Measurements from ENCODE around the gene RECQL5. TPM values are rescaled to one million over a fixed set of nuclear protein-coding genes. Genes with fewer than 3 reads are reported as not detected.

Gene RECQL5
- total and polyA plus RNA-seq, 2 experiments from 2014 or later, result 23.1 to 44.4 TPM

DNA sequence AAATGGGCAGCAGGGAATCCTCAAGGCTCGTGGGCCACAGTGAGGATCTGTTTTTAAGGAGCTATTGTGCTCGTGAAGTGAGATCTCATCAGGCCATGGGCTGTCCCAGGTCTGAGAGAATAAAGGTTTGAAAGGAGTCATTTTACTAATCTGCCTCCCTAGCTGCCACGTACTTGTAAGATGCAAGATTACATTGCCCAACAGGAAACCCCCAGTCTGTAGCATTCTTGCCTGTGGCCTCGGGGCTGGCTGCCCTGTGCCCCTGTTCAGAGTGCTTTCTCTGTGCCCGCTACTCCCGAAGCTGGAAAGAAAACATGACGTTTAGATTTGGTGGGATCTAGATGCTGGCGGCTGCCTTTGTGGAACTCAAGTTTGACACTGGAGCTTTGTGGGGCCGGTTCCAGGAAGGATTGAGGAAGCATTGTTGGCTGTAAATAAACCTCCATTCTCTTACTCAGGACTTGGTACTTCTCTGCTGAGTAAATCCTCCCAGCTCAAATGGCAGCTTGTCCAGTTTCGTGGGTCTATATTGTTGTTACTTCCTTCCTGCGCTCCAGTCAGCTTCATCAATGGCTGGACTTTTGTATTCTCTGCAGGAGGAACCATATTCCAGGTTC is 21.4 kb upstream of the RECQL5 start:
- Histone ChIP-seq H3K9me3 (ENCODE audit: low read depth) (no peaks in the 10 kb centered on the region), H3K27me3 (no peaks in the 10 kb centered on the region), H3K4me1 (ENCODE audit: insufficient read depth) (peaks cover 18% of the 10 kb centered on the region), H3K36me3 (replicated peaks; ENCODE audit: insufficient read depth, low read depth) (no peaks in the 10 kb centered on the region), H3K79me2 (peaks cover 75% of the 10 kb centered on the region), H3K27ac (peak overlapping the region; percentile 37), H3K4me3 (no peak overlapping the region), H3K9me2 (replicated peaks; ENCODE audit: insufficient read depth) (no peaks in the 10 kb centered on the region), H3K4me2 (no peak overlapping the region), H4K20me1 (ENCODE audit: insufficient read depth, poor library complexity, severe bottlenecking) (no peaks in the 10 kb centered on the region), H2AFZ (no peak overlapping the region)
- no peak for TF ChIP-seq EZH2 (IDR thresholded peaks at IDR 0.05; ENCODE audit: borderline replicate concordance)
- TF ChIP-seq, protein P1, sequence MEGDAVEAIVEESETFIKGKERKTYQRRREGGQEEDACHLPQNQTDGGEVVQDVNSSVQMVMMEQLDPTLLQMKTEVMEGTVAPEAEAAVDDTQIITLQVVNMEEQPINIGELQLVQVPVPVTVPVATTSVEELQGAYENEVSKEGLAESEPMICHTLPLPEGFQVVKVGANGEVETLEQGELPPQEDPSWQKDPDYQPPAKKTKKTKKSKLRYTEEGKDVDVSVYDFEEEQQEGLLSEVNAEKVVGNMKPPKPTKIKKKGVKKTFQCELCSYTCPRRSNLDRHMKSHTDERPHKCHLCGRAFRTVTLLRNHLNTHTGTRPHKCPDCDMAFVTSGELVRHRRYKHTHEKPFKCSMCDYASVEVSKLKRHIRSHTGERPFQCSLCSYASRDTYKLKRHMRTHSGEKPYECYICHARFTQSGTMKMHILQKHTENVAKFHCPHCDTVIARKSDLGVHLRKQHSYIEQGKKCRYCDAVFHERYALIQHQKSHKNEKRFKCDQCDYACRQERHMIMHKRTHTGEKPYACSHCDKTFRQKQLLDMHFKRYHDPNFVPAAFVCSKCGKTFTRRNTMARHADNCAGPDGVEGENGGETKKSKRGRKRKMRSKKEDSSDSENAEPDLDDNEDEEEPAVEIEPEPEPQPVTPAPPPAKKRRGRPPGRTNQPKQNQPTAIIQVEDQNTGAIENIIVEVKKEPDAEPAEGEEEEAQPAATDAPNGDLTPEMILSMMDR (IDR thresholded peaks at IDR 0.05; ENCODE audit: poor library complexity), result no peak
- no peak for TF ChIP-seq EZH2phosphoT487 (IDR thresholded peaks at IDR 0.05; ENCODE audit: low read depth, severe bottlenecking, unreplicated experiment)
- DNase-seq (ENCODE audit: low spot score), result no peak
- WGBS (ENCODE audit: low lambda C conversion rate, missing lambda C conversion rate), result 89% methylated on average over 11 of the region's 11 CpGs

GRCh38 chr17:75685499-75685898 is 18.5 kb upstream of the RECQL5 start:
- Histone ChIP-seq H2AFZ (no peak overlapping the region), H3K79me2 (peaks cover 82% of the 10 kb centered on the region), H3K9me3 (ENCODE audit: low read depth) (no peaks in the 10 kb centered on the region), H3K36me3 (replicated peaks; ENCODE audit: insufficient read depth, low read depth) (no peaks in the 10 kb centered on the region), H3K4me1 (ENCODE audit: insufficient read depth) (peaks cover 22% of the 10 kb centered on the region), H3K27ac (peak overlapping the region; percentile 97), H3K4me3 (no peak overlapping the region), H3K4me2 (no peak overlapping the region), H3K9me2 (replicated peaks; ENCODE audit: insufficient read depth) (no peaks in the 10 kb centered on the region), H4K20me1 (ENCODE audit: insufficient read depth, poor library complexity, severe bottlenecking) (no peaks in the 10 kb centered on the region), H3K27me3 (no peaks in the 10 kb centered on the region)
- no peak for TF ChIP-seq EZH2phosphoT487 (IDR thresholded peaks at IDR 0.05; ENCODE audit: low read depth, severe bottlenecking, unreplicated experiment)
- TF ChIP-seq, protein P1 (IDR thresholded peaks at IDR 0.05; ENCODE audit: poor library complexity), result no peak
- TF ChIP-seq EZH2 (IDR thresholded peaks at IDR 0.05; ENCODE audit: borderline replicate concordance), result no peak
- no peak for DNase-seq (ENCODE audit: low spot score)
- 81% methylated on average over 3 of the region's 3 CpGs for WGBS (ENCODE audit: low lambda C conversion rate, missing lambda C conversion rate)

DNA sequence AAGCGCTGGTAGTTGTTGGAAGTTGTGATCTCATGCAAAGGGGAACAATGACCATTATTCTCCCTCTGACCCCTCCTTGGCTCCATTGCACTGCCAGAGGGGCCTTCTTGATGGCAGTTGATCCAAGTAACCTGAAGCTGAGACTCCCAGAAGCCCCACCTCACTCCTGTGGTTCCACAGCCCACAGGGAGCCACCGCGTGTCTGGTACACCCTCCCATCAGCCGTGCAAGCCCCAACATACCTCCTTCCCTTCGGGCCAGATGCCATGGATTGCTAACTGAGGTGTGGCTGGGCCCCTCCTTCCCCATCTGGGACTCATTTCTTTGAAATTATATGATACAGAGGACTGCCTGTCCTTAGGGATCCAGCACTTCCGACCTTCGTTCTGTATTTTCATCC is 18.0 kb upstream of the RECQL5 start:
- Histone ChIP-seq H3K9me3 (ENCODE audit: low read depth) (no peaks in the 10 kb centered on the region), H3K27ac (peak overlapping the region; percentile 97), H3K9me2 (replicated peaks; ENCODE audit: insufficient read depth) (no peaks in the 10 kb centered on the region), H3K36me3 (replicated peaks; ENCODE audit: insufficient read depth, low read depth) (no peaks in the 10 kb centered on the region), H2AFZ (no peak overlapping the region), H3K4me3 (no peak overlapping the region), H3K4me1 (ENCODE audit: insufficient read depth) (peaks cover 22% of the 10 kb centered on the region), H3K4me2 (no peak overlapping the region), H3K79me2 (peaks cover 82% of the 10 kb centered on the region), H3K27me3 (no peaks in the 10 kb centered on the region), H4K20me1 (ENCODE audit: insufficient read depth, poor library complexity, severe bottlenecking) (no peaks in the 10 kb centered on the region)
- peak; percentile 49 for DNase-seq (ENCODE audit: low spot score)
- 70% methylated on average over 7 of the region's 7 CpGs for WGBS (ENCODE audit: low lambda C conversion rate, missing lambda C conversion rate)
- TF ChIP-seq, protein P1 (IDR thresholded peaks at IDR 0.05; ENCODE audit: poor library complexity), result no peak
- TF ChIP-seq EZH2 (IDR thresholded peaks at IDR 0.05; ENCODE audit: borderline replicate concordance), result no peak
- no peak for TF ChIP-seq EZH2phosphoT487 (IDR thresholded peaks at IDR 0.05; ENCODE audit: low read depth, severe bottlenecking, unreplicated experiment)
